Gastrocnemius medialis (tissue), 4 donors: ENCODE data around the gene RDH11.

Experiments used
- POLR2A ChIP-seq, 2 donors: fragments of 450-650 bp; IDR thresholded peaks; one replicate each; pipeline ENCODE4 v1.6.1; 2017; ENCODE audit warnings: antibody characterized with exemption in 2 of 2, mild to moderate bottlenecking in 2 of 2, moderate library complexity in 2 of 2
- TF ChIP-seq, protein P1 (sequence below), 5 experiments: fragments of 450-650 bp in 3 of 5; fragments of 200-600 bp in 2 of 5; sonication (generic) in 2 of 5; IDR thresholded peaks in 4 of 5; conservative IDR thresholded peaks in 1 of 5; 1 replicate in 4 of 5; 2 replicates in 1 of 5; pipeline ENCODE4 v1.5.1; 2016 to 2019; ENCODE audit warnings: antibody characterized with exemption in 5 of 5, mild to moderate bottlenecking in 3 of 5, moderate library complexity in 3 of 5

DNA sequence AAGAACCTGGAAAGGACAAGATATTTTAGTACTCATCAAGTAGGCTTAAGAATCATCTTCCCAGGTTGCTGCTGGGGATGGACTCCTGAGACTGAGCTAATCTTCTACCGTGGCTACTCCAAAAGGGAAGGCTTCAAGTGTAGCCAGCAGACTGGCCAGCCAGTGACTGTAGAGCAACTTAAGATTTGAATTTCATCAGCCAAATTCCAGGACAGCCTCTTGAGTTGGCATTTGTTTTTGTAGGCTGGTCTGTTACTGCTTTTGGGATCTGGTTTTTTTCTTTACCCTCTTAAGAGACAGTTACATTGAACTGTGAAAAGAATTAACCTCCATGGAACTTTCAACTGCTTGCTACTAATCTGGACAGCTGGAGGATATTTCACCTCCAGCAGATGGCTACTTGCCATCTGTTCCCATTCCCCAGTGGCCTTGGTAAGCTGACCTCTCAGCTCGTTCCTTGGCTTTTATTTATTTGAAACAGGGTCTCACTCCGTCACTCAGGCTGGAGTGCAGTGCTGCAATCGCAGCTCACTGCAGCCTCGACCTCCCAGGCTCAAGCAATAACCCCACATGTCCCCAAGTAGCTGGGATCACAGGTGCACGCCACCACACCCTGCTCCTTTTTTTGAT is 41.8 kb downstream of the RDH11 start:
- TF ChIP-seq, protein P1, sequence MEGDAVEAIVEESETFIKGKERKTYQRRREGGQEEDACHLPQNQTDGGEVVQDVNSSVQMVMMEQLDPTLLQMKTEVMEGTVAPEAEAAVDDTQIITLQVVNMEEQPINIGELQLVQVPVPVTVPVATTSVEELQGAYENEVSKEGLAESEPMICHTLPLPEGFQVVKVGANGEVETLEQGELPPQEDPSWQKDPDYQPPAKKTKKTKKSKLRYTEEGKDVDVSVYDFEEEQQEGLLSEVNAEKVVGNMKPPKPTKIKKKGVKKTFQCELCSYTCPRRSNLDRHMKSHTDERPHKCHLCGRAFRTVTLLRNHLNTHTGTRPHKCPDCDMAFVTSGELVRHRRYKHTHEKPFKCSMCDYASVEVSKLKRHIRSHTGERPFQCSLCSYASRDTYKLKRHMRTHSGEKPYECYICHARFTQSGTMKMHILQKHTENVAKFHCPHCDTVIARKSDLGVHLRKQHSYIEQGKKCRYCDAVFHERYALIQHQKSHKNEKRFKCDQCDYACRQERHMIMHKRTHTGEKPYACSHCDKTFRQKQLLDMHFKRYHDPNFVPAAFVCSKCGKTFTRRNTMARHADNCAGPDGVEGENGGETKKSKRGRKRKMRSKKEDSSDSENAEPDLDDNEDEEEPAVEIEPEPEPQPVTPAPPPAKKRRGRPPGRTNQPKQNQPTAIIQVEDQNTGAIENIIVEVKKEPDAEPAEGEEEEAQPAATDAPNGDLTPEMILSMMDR (IDR thresholded peaks at IDR 0.05 in 4 of 5, conservative IDR thresholded peaks at IDR 0.05 in 1 of 5): no peak
- TF ChIP-seq POLR2A (IDR thresholded peaks at IDR 0.05): no peak
